Right ventricle myocardium superior (tissue), 1 donor: ENCODE data around the gene GLOD4. TPM values are rescaled to one million over a fixed set of nuclear protein-coding genes. Genes with fewer than 3 reads are reported as not detected.
"Not testable (repeated sequence)": the region's sequence is repeated elsewhere in the genome, so short reads cannot be mapped to it uniquely, and the experiment has no call there.

Source experiments
- ATAC-seq: fragments of 200-7000 bp; cut with Tn5 transposase; one replicate; pipeline ENCODE4 v1.9.1; 2020; ENCODE audit warnings: mild to moderate bottlenecking; ENCODE audit not compliant: poor library complexity
- DNase-seq: peaks from one replicate; pipeline ENCODE4 v3.0.0-alpha.2; 2020
- intact Hi-C: fragments of 100-400 bp; cut with DNase I; formaldehyde crosslinking; loops from one replicate; pipeline ENCODE4 v1.11.2; 2022
- total RNA-seq: library from RNA; stranded (reverse); fragmentation: NEBNext Ultra II Directional; extraction: Animal tissue kit (Norgen Biotek cat#: 25700); gene quantifications from one replicate; pipeline ENCODE4 v1.2.1, GENCODE V29; 2021
- donor health status: DM: no; HTN: yes; CAD: no; lungs with severe emphysema.

The GLOD4 gene
- total RNA-seq, 1 donor from 2014 or later = 25.1 TPM

DNA sequence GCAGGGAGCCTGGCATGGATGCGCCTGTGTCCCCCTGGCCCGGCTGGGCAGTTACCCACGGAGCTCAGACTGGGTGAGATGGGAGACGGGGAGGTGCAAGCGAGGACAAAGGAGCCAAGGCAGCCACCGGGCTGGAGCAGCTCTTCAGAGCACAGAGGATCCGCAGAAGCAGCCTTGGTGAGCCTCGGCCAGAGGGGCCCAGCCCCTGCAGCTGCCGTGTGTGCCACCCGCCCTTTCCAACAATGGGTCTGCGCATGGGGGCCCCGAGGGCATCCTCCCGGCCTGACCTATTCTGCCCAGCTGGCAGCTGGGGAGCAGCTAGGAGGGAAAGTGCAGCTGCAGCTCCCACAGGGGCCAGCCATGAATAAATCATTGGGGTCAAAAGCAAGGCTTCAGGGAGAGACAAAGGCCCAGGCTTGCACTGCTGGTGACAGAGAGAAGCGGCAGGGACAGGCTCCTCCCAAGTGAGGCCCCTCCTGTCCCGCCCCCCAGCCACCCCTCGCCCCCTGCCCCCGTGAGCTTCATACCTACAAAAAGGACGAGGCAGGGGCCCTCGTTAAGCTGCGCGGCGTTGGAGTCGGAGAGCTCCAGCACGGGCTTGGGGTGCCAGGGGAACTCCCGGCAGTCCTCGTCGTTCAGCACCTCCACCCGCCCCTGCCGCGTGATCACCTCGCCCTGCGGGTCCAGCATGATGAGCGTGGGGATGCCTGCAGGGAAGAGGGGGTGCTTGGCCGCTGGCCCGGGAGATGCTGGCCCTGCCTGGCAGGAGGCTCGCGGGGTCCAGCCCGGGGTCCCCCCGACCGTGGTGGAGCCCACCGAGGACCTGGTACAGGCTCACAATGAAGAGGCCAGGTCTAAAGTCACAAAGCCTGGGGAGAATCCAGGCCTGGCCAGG lies 22.7 kb upstream of the GLOD4 start:
- DNase-seq (peak; percentile 34), ATAC-seq (no peak)
- intact Hi-C loops = no loop called here

DNA sequence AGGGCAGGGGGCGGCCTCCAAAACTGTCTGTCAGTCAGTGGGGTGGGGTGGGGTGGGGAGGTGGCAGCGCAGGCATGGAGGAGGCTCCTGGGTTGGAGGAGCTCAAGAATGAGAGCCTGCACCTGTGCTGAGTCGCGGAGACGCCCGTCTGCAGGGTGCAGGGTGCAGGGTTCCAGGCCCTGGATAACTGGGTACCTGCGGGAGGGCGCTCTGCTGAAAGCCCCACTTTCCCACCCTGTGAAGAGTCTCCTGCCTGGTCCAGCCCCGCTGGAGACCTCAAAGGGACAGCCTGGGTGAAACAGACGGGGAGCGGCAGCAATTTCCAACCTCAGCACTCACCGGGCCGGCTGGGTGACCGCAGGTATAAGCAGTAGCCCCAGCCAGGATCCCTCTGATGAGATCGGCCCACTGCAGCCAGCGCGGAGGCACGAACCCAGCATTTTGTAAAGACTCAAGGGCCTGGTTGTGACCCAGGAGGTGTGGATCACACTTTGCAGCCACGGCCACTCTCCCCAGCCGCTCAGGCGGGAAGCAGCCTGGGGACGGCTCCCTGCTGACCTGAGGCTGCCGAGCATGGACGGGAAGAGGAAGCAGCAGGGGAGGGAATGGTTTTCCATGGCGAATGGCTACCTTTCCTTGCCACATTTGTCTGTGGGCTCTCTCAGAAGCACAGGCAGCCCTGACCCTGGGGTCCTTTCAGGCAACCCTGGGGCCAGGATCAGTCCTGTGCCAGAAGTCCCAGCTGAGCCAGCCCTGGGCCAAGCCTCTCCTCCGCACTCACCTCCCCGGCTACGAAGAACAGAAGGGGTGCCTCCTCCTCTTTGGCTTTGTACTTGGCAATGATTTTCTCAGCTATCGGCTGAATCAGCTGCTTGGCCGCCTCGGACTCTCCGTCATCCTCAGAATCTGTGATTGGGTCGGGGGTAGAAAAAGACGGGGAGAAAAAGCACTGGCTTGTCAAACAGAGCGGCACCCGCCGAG lies 21.1 kb upstream of the GLOD4 start:
- intact Hi-C loops = no loop called here
- ATAC-seq (no peak), DNase-seq (no peak)

- ATAC-seq = no peak
- no peak for DNase-seq
- intact Hi-C loops = no loop called here
Measured at GRCh38 chr17:802481-802880, 20.4 kb upstream of the GLOD4 start.

DNA sequence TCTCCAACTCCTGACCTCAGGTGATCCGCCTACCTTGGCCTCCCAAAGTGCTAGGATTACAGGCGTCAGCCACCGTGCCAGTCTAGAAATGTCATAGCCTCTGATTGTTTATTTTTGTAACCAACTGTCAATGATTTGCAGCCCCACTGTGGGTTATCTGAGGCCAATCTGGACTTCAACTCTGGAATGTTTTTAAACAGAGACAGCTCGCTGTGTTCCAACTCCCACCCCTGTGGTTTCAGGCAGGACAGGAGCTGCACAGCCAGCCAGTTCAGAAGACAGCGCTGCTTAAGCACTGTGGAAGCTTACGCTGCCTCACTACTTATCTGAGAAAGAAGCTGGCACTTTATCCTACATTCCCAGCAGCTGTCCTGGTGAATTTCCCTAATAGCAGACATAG lies 19.6 kb upstream of the GLOD4 start:
- DNase-seq = no peak

GRCh38 chr17:800446-801242 lies 18.6 kb upstream of the GLOD4 start:
- ATAC-seq (no peak), DNase-seq (peak; percentile 35)
- intact Hi-C loops = no loop called here

More for the DNA sequence above, 19.6 kb upstream of the GLOD4 start:
- intact Hi-C loops = no loop called here
- no peak for ATAC-seq

- intact Hi-C loops = loop anchor here (10.0 kb wide), 2 partner anchors 76 to 256 kb away; no protein-coding TSS in a partner anchor
- peak; percentile 15 for DNase-seq
- no peak for ATAC-seq
Measured at GRCh38 chr17:799261-799660, 17.2 kb upstream of the GLOD4 start.

DNA sequence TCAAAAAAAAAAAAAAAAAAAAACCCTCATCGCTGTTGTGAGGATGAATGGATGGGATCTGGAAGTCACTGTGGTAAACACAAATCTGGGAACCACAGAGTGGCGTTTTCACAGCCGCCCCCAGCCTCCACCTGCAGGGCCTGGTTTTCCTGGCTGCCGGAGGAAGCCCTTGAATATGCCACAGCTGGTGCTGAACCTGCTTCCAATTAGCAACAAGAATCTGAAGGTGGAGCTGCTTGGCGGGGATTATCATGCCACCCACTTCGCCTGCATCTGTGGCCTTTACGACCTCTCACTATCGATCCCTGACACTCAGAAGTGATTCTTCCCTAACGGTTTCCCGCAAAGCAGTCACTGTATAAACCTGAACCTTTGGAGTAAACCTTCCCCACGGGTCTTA lies 16.2 kb upstream of the GLOD4 start:
- no peak for ATAC-seq
- DNase-seq = no peak
- intact Hi-C loops = loop anchor here (10.0 kb wide), 2 partner anchors 77 to 257 kb away; no protein-coding TSS in a partner anchor

- intact Hi-C loops = loop anchor here (10.0 kb wide), 2 partner anchors 77 to 257 kb away; no protein-coding TSS in a partner anchor
- ATAC-seq = no peak
- DNase-seq = no peak
Measured at GRCh38 chr17:797236-797840, 15.3 kb upstream of the GLOD4 start.

GRCh38 chr17:796609-797008 lies 14.5 kb upstream of the GLOD4 start:
- no peak for ATAC-seq
- intact Hi-C loops = loop anchor here (10.0 kb wide), 2 partner anchors 78 to 258 kb away; no protein-coding TSS in a partner anchor
- DNase-seq = no peak

DNA sequence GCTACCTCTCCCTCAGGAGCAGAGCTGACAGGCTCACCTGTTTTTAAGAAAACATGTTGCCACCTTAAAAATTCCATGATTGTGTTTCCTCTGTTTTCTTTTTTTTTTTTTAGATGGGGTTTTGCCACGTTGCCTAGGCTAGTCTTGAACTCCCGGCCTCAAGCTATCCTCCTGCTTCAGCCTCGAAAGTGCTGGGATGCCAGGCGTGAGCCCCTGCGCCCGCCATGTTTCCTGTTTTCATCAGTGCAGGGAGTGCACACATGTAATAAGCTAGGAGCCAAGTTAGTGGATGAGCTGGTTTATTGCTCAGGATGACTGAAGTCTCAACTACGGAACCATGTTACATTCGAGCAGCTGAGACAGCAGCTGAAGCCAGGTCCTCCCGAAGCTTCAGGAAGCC lies 13.6 kb upstream of the GLOD4 start:
- DNase-seq = peak; percentile 10
- no peak for ATAC-seq

DNA sequence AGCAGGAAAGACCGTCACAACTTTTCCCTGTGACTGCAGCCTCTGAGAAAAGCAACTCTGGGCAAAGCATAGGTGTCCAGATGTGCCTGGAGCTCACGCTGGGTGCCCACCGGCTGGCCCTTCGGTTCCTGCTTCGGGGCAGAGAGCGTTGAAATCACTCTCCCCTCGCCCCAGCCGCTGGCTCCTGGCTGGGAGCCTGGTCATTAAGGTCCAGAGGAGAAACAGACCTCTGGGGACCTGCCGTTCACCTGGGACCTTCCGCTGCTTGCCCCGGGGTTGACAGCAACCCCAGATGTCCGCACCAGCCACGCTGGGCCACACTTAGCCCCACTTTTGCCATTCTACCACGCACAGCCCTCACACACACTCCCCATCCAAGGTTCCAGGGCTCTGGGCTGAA lies 13.2 kb upstream of the GLOD4 start:
- DNase-seq (peak; percentile 50), ATAC-seq (peak; percentile 9)
- intact Hi-C loops = loop anchor here (2.0 to 10.0 kb wide), 3 partner anchors 80 to 260 kb away; partner anchors contain the start of gene NXN

More for the DNA sequence above, 13.6 kb upstream of the GLOD4 start:
- intact Hi-C loops = loop anchor here (2.0 to 10.0 kb wide), 3 partner anchors 79 to 259 kb away; partner anchors contain the start of gene NXN

- peak; percentile 92 for DNase-seq
- ATAC-seq = peak; percentile 84
- intact Hi-C loops = loop anchor here (2.0 to 10.0 kb wide), 3 partner anchors 80 to 260 kb away; partner anchors contain the start of gene NXN
Measured at GRCh38 chr17:794876-795275, 12.8 kb upstream of the GLOD4 start.

GRCh38 chr17:792277-792676 lies 10.2 kb upstream of the GLOD4 start:
- no peak for DNase-seq
- intact Hi-C loops = loop anchor here (10.0 kb wide), 2 partner anchors 83 to 263 kb away; no protein-coding TSS in a partner anchor
- ATAC-seq = no peak

DNA sequence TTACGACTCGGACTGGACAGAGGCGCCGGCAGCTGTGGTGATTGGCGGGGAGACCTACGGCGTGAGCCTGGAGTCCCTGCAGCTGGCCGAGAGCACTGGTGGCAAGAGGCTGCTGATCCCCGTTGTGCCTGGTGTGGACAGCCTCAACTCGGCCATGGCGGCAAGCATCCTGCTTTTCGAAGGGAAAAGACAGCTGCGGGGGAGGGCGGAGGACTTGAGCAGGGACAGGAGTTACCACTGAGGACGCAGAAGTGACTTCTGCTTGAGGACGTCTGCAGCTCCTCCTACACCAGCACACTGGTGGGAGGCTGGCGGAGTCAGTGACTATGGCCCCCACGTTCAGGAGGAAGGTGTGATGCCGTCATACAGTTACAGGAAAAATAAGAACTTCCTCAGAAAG lies 9.7 kb upstream of the GLOD4 start:
- ATAC-seq = no peak
- DNase-seq = no peak
- intact Hi-C loops = loop anchor here (10.0 kb wide), 2 partner anchors 83 to 263 kb away; no protein-coding TSS in a partner anchor

DNA sequence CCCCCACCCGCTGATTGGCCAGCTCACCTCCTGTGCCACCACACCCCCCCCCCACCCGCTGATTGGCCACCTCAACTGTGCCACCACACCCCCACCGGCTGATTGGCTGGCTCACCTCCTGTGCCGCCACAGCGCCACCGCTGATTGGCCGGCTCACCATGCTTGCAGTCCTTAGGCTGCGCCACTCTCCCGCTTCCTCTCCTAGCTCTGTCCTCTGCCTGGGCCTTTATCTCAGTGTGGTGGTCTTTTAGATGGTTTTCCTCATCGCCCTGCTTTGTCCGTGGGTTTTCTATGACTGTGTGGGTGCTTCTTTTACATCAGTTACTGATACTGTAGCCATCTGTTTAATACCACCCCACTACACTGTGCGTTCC lies 8.8 kb upstream of the GLOD4 start:
- DNase-seq = peak; percentile 54
- ATAC-seq = not testable (repeated sequence)
- intact Hi-C loops = loop anchor here (10.0 kb wide), 2 partner anchors 84 to 264 kb away; no protein-coding TSS in a partner anchor

GRCh38 chr17:789931-790873 lies 8.1 kb upstream of the GLOD4 start:
- ATAC-seq = peak; percentile 56
- DNase-seq = peak; percentile 65
- intact Hi-C loops = loop anchor here (10.0 kb wide), 2 partner anchors 85 to 265 kb away; no protein-coding TSS in a partner anchor
